Stimulated activated CD4-positive, alpha-beta T cell treated with anti-CD3 and anti-CD28 coated beads, Interleukin-12 subunit alpha, Interleukin-12 subunit beta, amount 100 ng/mL, for 48 hours (primary cell): ENCODE data around the gene CYSTM1.
"Not testable (repeated sequence)": the region's sequence is repeated elsewhere in the genome, so short reads cannot be mapped to it uniquely, and the experiment has no call there.

ENCODE experiments used
- DNase-seq, 3 donors: peaks; one replicate each; pipeline ENCODE4 v3.0.0-alpha.2; 2020; ENCODE audit warnings: low read depth in 2 of 3, low spot score in 1 of 3

CYSTM1 gene

DNA sequence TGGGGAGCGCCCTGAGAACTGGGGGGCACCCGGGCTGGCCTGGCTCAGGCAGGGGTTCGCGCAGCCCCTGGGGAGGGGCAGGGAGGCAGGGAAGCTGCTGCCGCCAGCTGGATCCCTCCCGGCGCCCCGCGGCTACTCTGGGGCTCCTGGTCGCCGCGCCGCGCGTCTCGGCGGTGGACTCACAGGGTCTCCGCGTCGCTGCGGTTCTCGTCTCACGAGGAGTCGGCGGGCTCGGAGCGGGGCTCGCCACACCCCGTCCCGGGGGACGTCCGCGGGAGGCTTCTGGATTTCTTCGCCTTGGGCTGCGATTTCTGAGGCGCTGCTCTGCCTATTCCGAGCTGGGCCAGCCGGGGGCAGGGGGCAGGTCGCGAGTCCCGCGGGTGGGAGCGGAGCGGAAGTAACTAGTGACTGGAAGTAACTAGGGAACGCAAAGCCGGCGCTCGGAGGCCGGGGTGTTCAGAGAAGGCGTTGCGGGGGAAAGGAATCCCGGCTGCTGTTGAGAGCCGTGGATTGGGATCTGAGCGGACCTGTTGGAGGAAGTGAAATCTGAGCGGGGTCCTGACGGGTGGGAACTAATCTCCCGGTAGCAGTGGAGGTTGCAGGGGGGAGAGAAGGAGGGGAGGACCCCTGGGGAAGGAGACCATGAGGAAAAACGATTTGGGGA lies 511 bp downstream of the CYSTM1 start:
- DNase-seq, result peak; percentile 46 to 62 (median 46)

DNA sequence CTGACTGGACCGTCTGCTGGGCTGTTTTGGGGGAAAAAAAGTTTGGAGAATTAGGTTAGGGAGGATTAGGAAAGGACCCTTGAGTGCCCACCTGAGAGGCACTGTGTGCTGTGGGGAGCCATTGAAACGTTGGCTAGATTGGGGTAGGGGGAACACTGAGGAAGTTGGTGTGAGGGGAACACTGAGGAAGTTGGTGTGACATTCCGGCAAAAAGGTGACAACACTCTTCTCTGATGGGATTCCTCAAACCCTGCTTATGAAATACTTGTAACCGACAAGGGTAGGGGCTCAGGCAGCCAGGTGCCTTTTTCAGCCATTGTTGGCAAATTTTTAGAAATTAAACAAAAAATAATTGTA lies 1.0 kb downstream of the CYSTM1 start:
- DNase-seq, result no peak

- no peak for DNase-seq
Observed at GRCh38 chr5:140178086-140178410, 3.1 kb downstream of the CYSTM1 start.

DNA sequence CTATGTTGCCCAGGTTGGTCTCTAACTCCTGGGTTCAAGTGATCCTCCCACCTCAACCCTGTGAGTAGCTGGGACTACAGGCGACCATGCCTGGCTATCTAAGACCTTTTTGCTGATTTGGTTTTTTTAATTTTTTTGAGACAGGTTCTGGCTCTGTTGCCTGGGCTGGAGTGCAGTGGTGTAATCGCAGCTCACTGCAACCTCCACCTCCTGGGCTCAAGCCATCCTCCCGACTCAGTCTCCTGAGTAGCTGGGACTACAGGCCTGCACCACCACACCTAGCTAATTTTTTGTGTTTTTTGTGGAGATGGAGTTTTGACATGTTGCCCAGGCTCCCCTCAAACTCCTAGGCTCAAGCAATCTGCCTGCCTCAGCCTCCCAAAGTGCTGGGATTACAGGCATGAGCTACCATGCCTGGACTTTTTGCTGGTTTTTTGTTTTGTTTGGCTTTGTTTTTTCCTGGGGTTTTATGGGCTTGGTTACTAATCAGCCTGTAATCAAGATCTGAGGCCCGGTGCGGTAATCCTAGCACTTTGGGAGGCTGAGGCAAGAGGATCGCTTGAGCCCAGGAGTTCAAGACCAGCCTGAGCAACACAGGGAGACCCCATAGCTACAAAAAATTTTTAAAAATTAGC lies 3.6 kb downstream of the CYSTM1 start:
- DNase-seq, result no peak

- no peak for DNase-seq
Observed at GRCh38 chr5:140181002-140181483, 6.1 kb downstream of the CYSTM1 start.

GRCh38 chr5:140181525-140181924 lies 6.5 kb downstream of the CYSTM1 start:
- no peak for DNase-seq

GRCh38 chr5:140182075-140182711 lies 7.2 kb downstream of the CYSTM1 start:
- no peak for DNase-seq

DNA sequence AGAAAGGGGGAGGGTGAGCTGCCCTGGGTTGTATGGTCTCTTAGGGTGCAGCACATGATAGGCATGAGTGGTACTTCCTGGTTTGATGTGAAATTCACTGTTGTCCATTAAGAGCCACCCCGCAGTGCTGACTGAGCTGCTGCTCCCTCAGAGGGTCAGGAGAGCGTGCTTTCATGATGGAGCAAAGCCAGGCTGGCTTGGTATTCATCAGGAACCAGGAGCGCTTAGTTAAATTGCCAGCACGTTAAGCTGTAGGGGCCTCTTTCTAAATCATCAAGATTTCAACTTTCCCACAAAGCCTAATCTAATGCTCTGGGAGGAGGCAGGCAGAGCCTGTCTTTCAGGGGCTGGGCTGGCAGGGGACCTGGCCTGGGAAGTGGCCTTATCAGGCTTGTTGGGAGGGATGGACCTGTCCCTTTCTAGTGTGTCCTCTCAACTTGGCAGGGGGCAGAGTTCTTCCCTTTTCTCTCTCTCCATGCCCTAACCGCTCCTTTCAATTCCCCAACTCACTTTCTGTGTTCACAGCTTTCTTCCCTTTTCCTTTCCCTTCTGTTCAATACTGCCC lies 7.9 kb downstream of the CYSTM1 start:
- DNase-seq, result no peak

- DNase-seq, result no peak
Observed at GRCh38 chr5:140185409-140185808, 10.4 kb downstream of the CYSTM1 start.

DNA sequence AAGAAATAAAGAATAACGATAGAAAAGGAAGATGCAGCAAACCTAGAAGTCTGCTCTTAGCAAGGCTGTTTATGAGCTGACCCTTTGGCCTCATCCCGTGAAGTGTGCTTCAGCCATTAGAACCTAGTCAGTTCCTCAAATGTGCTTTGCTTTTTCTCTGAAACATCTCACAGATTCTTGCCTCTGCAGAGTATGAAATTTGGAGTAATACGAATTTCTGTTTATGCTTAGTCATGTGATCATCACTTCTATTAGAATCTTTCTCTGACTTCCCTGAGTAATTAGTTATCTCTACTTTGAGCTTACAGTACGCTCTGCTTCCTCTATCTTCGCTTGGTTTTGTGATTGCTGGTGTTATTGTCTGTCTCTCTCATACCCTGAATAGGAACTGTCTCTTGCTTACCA lies 11.3 kb downstream of the CYSTM1 start:
- no peak for DNase-seq

DNA sequence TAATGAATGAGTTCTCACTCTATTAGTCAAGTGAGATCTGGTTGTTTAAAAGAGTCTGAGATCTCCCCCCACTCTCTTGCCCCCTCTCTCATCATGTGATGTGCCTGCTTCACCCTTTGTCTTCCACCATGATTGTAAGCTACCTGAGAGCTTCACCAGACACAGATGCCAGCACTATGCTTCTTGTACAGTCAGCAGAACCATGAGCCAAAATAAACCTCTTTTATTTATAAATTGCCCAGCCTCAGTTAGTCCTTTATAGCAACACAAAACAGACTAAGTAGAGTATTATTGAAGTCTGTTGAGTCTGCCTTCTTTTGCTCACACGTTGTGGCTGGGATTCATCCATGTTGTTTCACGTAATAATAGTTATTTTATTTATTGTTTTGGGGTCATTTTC lies 14.3 kb downstream of the CYSTM1 start:
- DNase-seq, result no peak

GRCh38 chr5:140189977-140190871 lies 15.2 kb downstream of the CYSTM1 start:
- DNase-seq, result no peak

DNA sequence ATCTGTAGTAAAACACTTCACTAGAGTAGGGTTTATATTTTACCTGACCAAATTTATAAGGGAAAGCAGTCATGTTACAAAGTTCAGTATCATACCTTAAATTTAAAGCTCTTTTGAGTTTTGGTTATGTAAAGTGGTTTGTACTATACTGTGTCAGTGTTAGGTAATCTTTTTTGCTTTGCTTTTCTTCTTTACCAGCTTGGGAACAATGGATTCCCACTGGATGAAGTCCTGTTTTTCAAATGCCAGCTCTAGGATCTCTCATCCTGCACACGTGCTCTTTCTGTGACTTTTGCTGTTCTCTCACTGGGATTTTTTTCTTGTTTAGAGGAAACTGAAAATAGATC lies 15.9 kb downstream of the CYSTM1 start:
- DNase-seq, result no peak

- DNase-seq, result no peak
Observed at GRCh38 chr5:140192715-140193430, 17.9 kb downstream of the CYSTM1 start.

- DNase-seq, result no peak
Observed at GRCh38 chr5:140194662-140195061, 19.7 kb downstream of the CYSTM1 start.

DNA sequence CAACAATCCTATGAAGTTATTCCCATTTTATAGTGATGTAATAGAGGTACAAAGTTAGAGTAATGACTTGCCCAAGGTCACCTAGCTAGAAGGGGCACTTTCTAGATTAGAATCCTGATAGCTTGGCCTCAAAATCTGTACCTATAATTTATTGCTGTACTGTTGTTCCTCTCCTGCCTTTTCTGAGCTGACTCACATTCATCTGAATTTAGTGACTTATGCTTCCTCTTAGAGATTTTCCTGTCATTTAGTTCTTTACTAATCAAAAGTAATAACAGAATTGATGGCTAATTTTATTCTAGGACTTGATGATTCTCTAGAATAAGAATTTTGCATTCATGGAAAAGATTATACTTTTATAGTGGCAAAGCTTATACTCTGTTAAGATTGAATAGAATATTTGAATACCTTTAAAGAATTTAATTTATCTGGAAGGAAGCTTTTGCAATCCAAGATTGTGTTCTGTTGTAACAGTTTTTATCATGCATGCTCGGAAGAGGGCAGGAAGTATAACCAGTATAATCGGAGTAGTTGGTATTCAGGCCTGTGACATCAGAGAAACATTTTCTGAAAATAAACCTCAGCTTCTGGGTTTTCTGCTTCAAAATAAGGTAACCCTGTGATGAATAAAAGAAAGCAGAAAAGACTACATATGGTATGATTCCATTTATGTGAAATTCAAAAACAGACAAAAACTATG lies 21.3 kb downstream of the CYSTM1 start:
- DNase-seq, result no peak

- DNase-seq, result no peak
Observed at GRCh38 chr5:140197023-140197422, 22.0 kb downstream of the CYSTM1 start.

- DNase-seq, result not testable (repeated sequence)
Observed at GRCh38 chr5:140198915-140199314, 23.9 kb downstream of the CYSTM1 start.

GRCh38 chr5:140202078-140202477 lies 27.1 kb downstream of the CYSTM1 start:
- DNase-seq, result no peak

DNA sequence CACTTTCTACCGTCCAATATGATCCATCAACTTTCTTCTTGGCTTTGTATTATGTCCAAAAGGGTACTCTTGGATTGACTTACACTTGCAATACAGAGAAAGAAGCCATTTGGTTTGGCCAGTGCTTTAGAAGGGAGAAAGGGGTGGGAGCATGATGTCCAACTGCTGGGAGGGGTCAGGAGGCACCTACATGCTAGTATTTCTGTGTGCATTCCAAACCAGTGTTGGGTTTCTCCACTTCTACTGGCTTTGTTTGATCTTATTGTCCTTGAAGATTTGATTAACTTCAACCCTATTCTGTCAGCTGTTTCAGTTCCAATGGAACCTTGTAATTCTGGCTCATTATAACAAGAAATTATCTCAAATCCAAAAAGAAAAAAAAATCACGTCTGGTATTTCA lies 27.6 kb downstream of the CYSTM1 start:
- no peak for DNase-seq
